ENCODE data around the gene MAP7. TPM values are rescaled to one million over a fixed set of nuclear protein-coding genes. Genes with fewer than 3 reads are reported as not detected.

MAP7 gene
- total and polyA plus RNA-seq, 2 experiments from 2014 or later: 0.76 to 0.79 TPM

DNA sequence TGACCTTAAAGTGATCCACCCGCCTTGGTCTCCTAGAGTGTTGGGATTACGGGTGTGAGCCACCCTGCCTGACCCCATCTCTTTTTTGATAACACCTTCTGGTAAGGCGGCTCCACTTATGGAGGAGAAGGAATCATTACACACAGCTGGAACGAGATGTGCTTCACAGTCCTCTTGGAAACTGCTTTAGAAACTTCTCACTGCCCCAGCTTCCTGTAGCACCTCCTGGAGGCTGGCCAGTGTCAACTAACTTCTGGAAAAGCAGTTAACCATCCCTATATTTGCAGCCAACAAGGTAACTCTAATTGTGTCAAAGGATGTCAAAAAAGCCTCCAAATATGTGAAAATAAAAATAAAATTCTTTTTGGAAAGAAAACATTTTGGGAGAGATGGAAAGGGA is 211.7 kb downstream of the MAP7 start:
- TF ChIP-seq EZH2 (IDR thresholded peaks at IDR 0.05; ENCODE audit: insufficient read depth, poor library complexity, severe bottlenecking) (no peak), EZH2phosphoT487 (IDR thresholded peaks at IDR 0.05; ENCODE audit: insufficient read depth, low read depth) (no peak)
- Histone ChIP-seq H3K4me3 (no peak overlapping the region), H3K27me3 (replicated peaks; ENCODE audit: insufficient read depth) (no peaks in the 10 kb centered on the region), H3K4me1 (ENCODE audit: insufficient read depth) (no peaks in the 10 kb centered on the region), H3K9me3 (ENCODE audit: low read depth) (no peaks in the 10 kb centered on the region), H3K9ac (no peak overlapping the region), H3K27ac (no peak overlapping the region), H3K79me2 (ENCODE audit: insufficient read depth) (no peaks in the 10 kb centered on the region), H3K36me3 (ENCODE audit: low read depth) (no peaks in the 10 kb centered on the region), H2AFZ (no peak overlapping the region), H3K4me2 (ENCODE audit: unreplicated experiment) (no peak overlapping the region), H3K9me2 (ENCODE audit: insufficient read depth) (no peaks in the 10 kb centered on the region), H3F3A (ENCODE audit: insufficient read depth) (no peaks in the 10 kb centered on the region), H4K20me1 (ENCODE audit: insufficient read depth) (no peaks in the 10 kb centered on the region)
- WGBS, 2 experiments (ENCODE audit: low coverage in 1 of 2, low lambda C conversion rate in 2 of 2, missing lambda C conversion rate in 2 of 2): 77 to 84% methylated on average over 4 of the region's 4 CpGs
- DNase-seq: no peak
- in situ Hi-C loops (cut with MboI): no loop called here

DNA sequence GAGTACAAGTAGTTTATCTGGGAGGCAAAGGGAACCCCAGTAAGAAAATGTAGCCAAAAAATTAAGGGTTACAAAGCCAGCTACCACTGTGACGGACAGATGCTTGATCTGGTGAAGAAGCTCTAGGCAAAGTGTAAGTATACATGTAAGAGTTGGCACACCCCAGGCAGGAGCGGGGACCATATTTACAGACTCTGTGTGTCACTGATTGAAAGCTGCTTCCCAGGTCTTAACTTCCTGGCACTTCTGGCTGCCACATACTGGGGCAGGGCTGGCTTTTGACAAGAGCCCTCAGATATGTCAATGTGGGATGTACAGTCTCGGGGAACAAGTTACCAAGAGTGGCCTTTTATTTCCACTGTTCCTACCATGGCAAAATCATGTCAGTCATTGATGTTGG is 212.6 kb downstream of the MAP7 start:
- 84 to 90% methylated on average over 3 of the region's 3 CpGs for WGBS, 2 experiments (ENCODE audit: low coverage in 1 of 2, low lambda C conversion rate in 2 of 2, missing lambda C conversion rate in 2 of 2)
- H4K20me1 ChIP-seq (ENCODE audit: insufficient read depth): no peaks in the 10 kb centered on the region
- H3K27ac ChIP-seq: no peak overlapping the region
- DNase-seq: no peak
- TF ChIP-seq EZH2phosphoT487 (IDR thresholded peaks at IDR 0.05; ENCODE audit: insufficient read depth, low read depth): no peak
- no peaks in the 10 kb centered on the region for H3F3A ChIP-seq (ENCODE audit: insufficient read depth)
- H3K4me3 ChIP-seq: no peak overlapping the region
- in situ Hi-C loops (cut with MboI): no loop called here
- H2AFZ ChIP-seq: no peak overlapping the region
- no peaks in the 10 kb centered on the region for H3K36me3 ChIP-seq (ENCODE audit: low read depth)
- H3K9me2 ChIP-seq (ENCODE audit: insufficient read depth): no peaks in the 10 kb centered on the region
- H3K9me3 ChIP-seq (ENCODE audit: low read depth): no peaks in the 10 kb centered on the region
- H3K9ac ChIP-seq: no peak overlapping the region
- H3K4me2 ChIP-seq (ENCODE audit: unreplicated experiment): no peak overlapping the region
- no peaks in the 10 kb centered on the region for H3K4me1 ChIP-seq (ENCODE audit: insufficient read depth)
- no peaks in the 10 kb centered on the region for H3K79me2 ChIP-seq (ENCODE audit: insufficient read depth)
- H3K27me3 ChIP-seq (replicated peaks; ENCODE audit: insufficient read depth): no peaks in the 10 kb centered on the region; the same call in 1 of the 2 replicates

DNA sequence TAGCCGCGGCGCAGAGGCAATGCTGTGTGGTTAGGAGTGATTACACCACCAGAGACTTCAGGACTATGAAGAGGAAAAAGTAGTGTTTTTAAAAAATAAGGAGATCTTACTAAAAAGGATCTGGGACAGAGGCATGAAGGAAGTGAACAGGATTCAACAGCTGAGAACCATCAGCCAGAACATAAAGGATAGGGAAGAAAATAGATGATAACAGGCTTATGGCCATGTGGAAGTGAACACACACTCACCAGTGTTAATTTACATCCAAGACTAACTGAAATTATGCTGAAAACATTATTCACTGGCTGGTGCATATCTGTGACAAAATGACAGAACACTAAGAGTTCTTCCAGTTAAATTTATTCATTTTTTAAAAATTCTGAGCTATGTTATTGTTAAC is 213.1 kb downstream of the MAP7 start:
- Histone ChIP-seq H3K9me3 (ENCODE audit: low read depth) (no peaks in the 10 kb centered on the region), H3K4me1 (ENCODE audit: insufficient read depth) (no peaks in the 10 kb centered on the region), H3K4me3 (no peak overlapping the region), H3K9ac (no peak overlapping the region), H3K27me3 (replicated peaks; ENCODE audit: insufficient read depth) (no peaks in the 10 kb centered on the region; the same call in 1 of the 2 replicates), H3K36me3 (ENCODE audit: low read depth) (no peaks in the 10 kb centered on the region), H3K9me2 (ENCODE audit: insufficient read depth) (no peaks in the 10 kb centered on the region), H3K4me2 (ENCODE audit: unreplicated experiment) (no peak overlapping the region), H4K20me1 (ENCODE audit: insufficient read depth) (no peaks in the 10 kb centered on the region), H3K27ac (no peak overlapping the region), H3F3A (ENCODE audit: insufficient read depth) (no peaks in the 10 kb centered on the region), H3K79me2 (ENCODE audit: insufficient read depth) (no peaks in the 10 kb centered on the region), H2AFZ (no peak overlapping the region)
- 98 to 100% methylated on average over 3 of the region's 3 CpGs for WGBS, 2 experiments (ENCODE audit: low coverage in 1 of 2, low lambda C conversion rate in 2 of 2, missing lambda C conversion rate in 2 of 2)
- DNase-seq: no peak
- no peak for TF ChIP-seq EZH2 (IDR thresholded peaks at IDR 0.05; ENCODE audit: insufficient read depth, poor library complexity, severe bottlenecking)
- no peak for TF ChIP-seq EZH2phosphoT487 (IDR thresholded peaks at IDR 0.05; ENCODE audit: insufficient read depth, low read depth)
- in situ Hi-C loops (cut with MboI): no loop called here

DNA sequence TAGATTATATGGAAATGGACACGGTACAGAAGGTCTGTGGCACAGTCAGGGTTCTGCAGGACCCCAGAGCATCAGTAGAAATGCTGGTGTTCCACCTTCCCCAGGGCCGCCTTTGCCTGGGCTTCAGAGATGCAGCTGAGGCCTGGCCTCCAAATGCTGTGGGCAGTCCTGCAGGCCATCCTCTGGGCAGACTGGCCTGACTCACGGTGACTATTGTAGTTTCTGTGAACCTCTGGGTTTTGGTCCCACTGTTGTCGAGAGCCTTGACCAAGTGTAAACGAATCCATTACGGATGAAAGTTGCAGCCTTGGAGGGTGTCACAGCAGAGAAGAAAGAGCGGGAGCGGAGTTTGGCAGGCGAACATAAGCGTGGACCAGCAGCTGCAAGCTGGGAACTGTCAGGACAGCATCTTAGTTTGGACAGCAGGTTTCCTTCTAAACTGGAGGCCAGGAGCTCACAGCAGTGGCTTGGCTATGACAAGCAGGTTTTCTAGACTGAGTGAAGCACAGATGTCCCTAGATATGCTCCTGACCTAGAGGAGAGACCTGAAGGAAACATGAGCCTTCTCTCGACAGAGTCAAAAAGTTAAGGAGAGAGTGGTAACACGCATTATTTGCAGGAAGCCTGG is 214.4 kb downstream of the MAP7 start:
- Histone ChIP-seq H3K9ac (no peak overlapping the region), H3K79me2 (ENCODE audit: insufficient read depth) (no peaks in the 10 kb centered on the region), H3K4me3 (no peak overlapping the region), H3K9me3 (ENCODE audit: low read depth) (no peaks in the 10 kb centered on the region), H3K4me1 (ENCODE audit: insufficient read depth) (no peaks in the 10 kb centered on the region), H3K4me2 (ENCODE audit: unreplicated experiment) (no peak overlapping the region), H4K20me1 (ENCODE audit: insufficient read depth) (no peaks in the 10 kb centered on the region), H3K36me3 (ENCODE audit: low read depth) (no peaks in the 10 kb centered on the region), H3K27me3 (replicated peaks; ENCODE audit: insufficient read depth) (no peaks in the 10 kb centered on the region; the same call in 1 of the 2 replicates), H2AFZ (no peak overlapping the region), H3K9me2 (ENCODE audit: insufficient read depth) (no peaks in the 10 kb centered on the region), H3F3A (ENCODE audit: insufficient read depth) (no peaks in the 10 kb centered on the region), H3K27ac (no peak overlapping the region)
- DNase-seq: no peak
- 90 to 95% methylated on average over 12 of the region's 12 CpGs for WGBS, 2 experiments (ENCODE audit: low coverage in 1 of 2, low lambda C conversion rate in 2 of 2, missing lambda C conversion rate in 2 of 2)
- TF ChIP-seq EZH2 (IDR thresholded peaks at IDR 0.05; ENCODE audit: insufficient read depth, poor library complexity, severe bottlenecking): no peak
- TF ChIP-seq EZH2phosphoT487 (IDR thresholded peaks at IDR 0.05; ENCODE audit: insufficient read depth, low read depth): no peak
- in situ Hi-C loops (cut with MboI): no loop called here

- Histone ChIP-seq H2AFZ (no peak overlapping the region), H3K27ac (no peak overlapping the region), H3K9me3 (ENCODE audit: low read depth) (no peaks in the 10 kb centered on the region), H3K27me3 (replicated peaks; ENCODE audit: insufficient read depth) (no peaks in the 10 kb centered on the region; the same call in 1 of the 2 replicates), H3K4me2 (ENCODE audit: unreplicated experiment) (no peak overlapping the region), H3K9me2 (ENCODE audit: insufficient read depth) (no peaks in the 10 kb centered on the region), H3F3A (ENCODE audit: insufficient read depth) (no peaks in the 10 kb centered on the region), H3K4me1 (ENCODE audit: insufficient read depth) (no peaks in the 10 kb centered on the region), H4K20me1 (ENCODE audit: insufficient read depth) (no peaks in the 10 kb centered on the region), H3K4me3 (no peak overlapping the region), H3K9ac (no peak overlapping the region), H3K79me2 (ENCODE audit: insufficient read depth) (no peaks in the 10 kb centered on the region), H3K36me3 (ENCODE audit: low read depth) (no peaks in the 10 kb centered on the region)
- 90 to 94% methylated on average over 9 of the region's 9 CpGs for WGBS, 2 experiments (ENCODE audit: low coverage in 1 of 2, low lambda C conversion rate in 2 of 2, missing lambda C conversion rate in 2 of 2)
- TF ChIP-seq EZH2phosphoT487 (IDR thresholded peaks at IDR 0.05; ENCODE audit: insufficient read depth, low read depth) (no peak), EZH2 (IDR thresholded peaks at IDR 0.05; ENCODE audit: insufficient read depth, poor library complexity, severe bottlenecking) (no peak)
- no peak for DNase-seq
- in situ Hi-C loops (cut with MboI): no loop called here
Measured at GRCh38 chr6:136334853-136335252, 215.4 kb downstream of the MAP7 start.

All from GM23248 (cell line).